Activated naive CD4-positive, alpha-beta T cell treated with anti-CD3 and anti-CD28 coated beads, Interleukin-2, amount 50 U/mL, for 72 hours (primary cell): ENCODE results near the gene EDDM13. TPM values are rescaled to one million over a fixed set of nuclear protein-coding genes. Genes with fewer than 3 reads are reported as not detected.
A peak's percentile ranks its signal among the peaks of the same experiment; 100 is the strongest.
"Not testable (repeated sequence)": the region's sequence is repeated elsewhere in the genome, so short reads cannot be mapped to it uniquely, and the experiment has no call there.

Source experiments
- ATAC-seq, 2 donors: fragments of 150-1000 bp; cut with Tn5 transposase; 2 replicates each; pipeline ENCODE4 v1.10.0; 2021; ENCODE audit warnings: mild to moderate bottlenecking in 2 of 2, moderate library complexity in 2 of 2
- DNase-seq, 2 donors: peaks; one replicate each; pipeline ENCODE4 v3.0.0; 2021 to 2022; ENCODE audit warnings: low spot score in 2 of 2
- H3K27ac Mint-ChIP-seq, 2 donors: one replicate each; pipeline ENCODE4 v1.8.0; 2022; ENCODE audit warnings: mild to moderate bottlenecking in 2 of 2, mixed read lengths in 2 of 2
- H3K36me3 Mint-ChIP-seq, 2 donors: one replicate each; pipeline ENCODE4 v1.8.0; 2022; ENCODE audit warnings: mixed read lengths in 2 of 2
- H3K9me3 Mint-ChIP-seq, 2 donors: one replicate each; pipeline ENCODE4 v1.8.0; 2022; ENCODE audit warnings: mixed read lengths in 2 of 2
- total RNA-seq, 2 donors: library from RNA; stranded (reverse); gene quantifications; one replicate each; pipeline ENCODE4 v1.2.3, GENCODE V29; 2022

EDDM13 gene
- total RNA-seq, 2 donors from 2014 or later = 1.2 to 2.0 TPM

- Mint-ChIP-seq H3K36me3 (peaks cover 5 to 25% of the 10 kb centered on the region in 2 donors), H3K9me3 (peaks cover 5 to 14% of the 10 kb centered on the region in 2 donors)
- not testable (repeated sequence) for H3K27ac Mint-ChIP-seq, DNase-seq, ATAC-seq
Observed at GRCh38 chr19:56339031-56339430, 66.5 kb downstream of the EDDM13 start.

- no peak for DNase-seq
- ATAC-seq = no peak
- no peak overlapping the region for H3K27ac Mint-ChIP-seq
- peaks cover 5 to 18% of the 10 kb centered on the region in 2 donors for H3K36me3 Mint-ChIP-seq
- peaks cover 5 to 14% of the 10 kb centered on the region in 2 donors for H3K9me3 Mint-ChIP-seq
Observed at GRCh38 chr19:56341948-56342347, 69.4 kb downstream of the EDDM13 start.

- no peak overlapping the region for H3K27ac Mint-ChIP-seq
- DNase-seq (no peak), ATAC-seq (no peak)
- H3K36me3 Mint-ChIP-seq = no peaks in the 10 kb centered on the region
- peaks cover 0 to 8% of the 10 kb centered on the region in 2 donors for H3K9me3 Mint-ChIP-seq
Observed at GRCh38 chr19:56347163-56347778, 74.7 kb downstream of the EDDM13 start.

GRCh38 chr19:56348289-56348877 is 75.8 kb downstream of the EDDM13 start:
- DNase-seq (peak in 1 of 2 donors; percentile 52), ATAC-seq (no peak)
- no peaks in the 10 kb centered on the region for H3K9me3 Mint-ChIP-seq
- H3K36me3 Mint-ChIP-seq = no peaks in the 10 kb centered on the region
- H3K27ac Mint-ChIP-seq = no peak overlapping the region

GRCh38 chr19:56350416-56351045 is 78.0 kb downstream of the EDDM13 start:
- H3K27ac Mint-ChIP-seq = no peak overlapping the region
- no peak for ATAC-seq
- no peaks in the 10 kb centered on the region for H3K36me3 Mint-ChIP-seq
- peak in 1 of 2 donors; percentile 45 for DNase-seq
- no peaks in the 10 kb centered on the region for H3K9me3 Mint-ChIP-seq

GRCh38 chr19:56351208-56351607 is 78.7 kb downstream of the EDDM13 start:
- Mint-ChIP-seq H3K9me3 (no peaks in the 10 kb centered on the region), H3K36me3 (no peaks in the 10 kb centered on the region), H3K27ac (no peak overlapping the region)
- no peak for DNase-seq
- ATAC-seq = no peak

GRCh38 chr19:56355517-56355916 is 83.0 kb downstream of the EDDM13 start:
- ATAC-seq = no peak
- Mint-ChIP-seq H3K36me3 (peaks cover 27 to 30% of the 10 kb centered on the region in 2 donors), H3K27ac (no peak overlapping the region), H3K9me3 (peaks cover 20 to 23% of the 10 kb centered on the region in 2 donors)
- no peak for DNase-seq

- H3K9me3 Mint-ChIP-seq = peaks cover 24 to 27% of the 10 kb centered on the region in 2 donors
- DNase-seq = no peak
- H3K27ac Mint-ChIP-seq = no peak overlapping the region
- H3K36me3 Mint-ChIP-seq = peaks cover 36 to 39% of the 10 kb centered on the region in 2 donors
- no peak for ATAC-seq
Observed at GRCh38 chr19:56356944-56357343, 84.4 kb downstream of the EDDM13 start.

Other genes with a start within 250 kb of the EDDM13 start
- 10 to 100 TPM; 32.2 to 32.5 TPM for gene ZNF787, start 151.5 kb upstream of the EDDM13 start, total RNA-seq
- 10 to 100 TPM; 25.9 to 37.3 TPM for gene ZNF444, start 131.5 kb upstream of the EDDM13 start, total RNA-seq
- not detected for gene GALP, start 96.7 kb upstream of the EDDM13 start, total RNA-seq
- not detected for gene ZSCAN5B, start 75.0 kb upstream of the EDDM13 start, total RNA-seq
- gene ZSCAN5C, start 70.5 kb upstream of the EDDM13 start, total RNA-seq = not detected
- gene ZSCAN5A, start 42.1 kb downstream of the EDDM13 start, total RNA-seq = 10 to 100 TPM in 1 of 2 donors, 1 to 10 TPM in 1; 4.1 to 13.3 TPM
- 1 to 10 TPM in 1 of 2 donors, under 1 TPM in 1; 0.84 to 3.5 TPM for gene ZNF582, start 120.8 kb downstream of the EDDM13 start, total RNA-seq
- 1 to 10 TPM in 1 of 2 donors, under 1 TPM in 1; 0.88 to 1.6 TPM for gene ZNF583, start 131.6 kb downstream of the EDDM13 start, total RNA-seq
- 1 to 10 TPM; 1.3 to 2.7 TPM for gene ZNF667, start 204.6 kb downstream of the EDDM13 start, total RNA-seq
- gene ZNF471, start 235.1 kb downstream of the EDDM13 start, total RNA-seq = 1 to 10 TPM in 1 of 2 donors, under 1 TPM in 1; 0.39 to 1.1 TPM